Activated CD8-positive, alpha-beta memory T cell treated with anti-CD3 and anti-CD28 coated beads, Interleukin-2, amount 10 ng/mL, durations not matched to agents 7 days and 5 days (primary cell): ENCODE measurements around the gene ECHDC3. TPM values are rescaled to one million over a fixed set of nuclear protein-coding genes. Genes with fewer than 3 reads are reported as not detected.
A peak's percentile ranks its signal among the peaks of the same experiment; 100 is the strongest.

Experiments
- ATAC-seq: fragments of 150-1000 bp; cut with Tn5 transposase; one replicate; pipeline ENCODE4 v1.10.0; 2021; ENCODE audit warnings: moderate library complexity
- CTCF ChIA-PET: fragments of 350-600 bp; sonication (Branson Sonifier 250); formaldehyde crosslinking; loops from one replicate; lab custom pipeline; 2021; ENCODE audit warnings: antibody characterized with exemption; lab: Charles Lee
- DNase-seq: peaks from one replicate; pipeline ENCODE4 v3.0.0-alpha.2; 2020
- H3K27ac Mint-ChIP-seq: one replicate; pipeline ENCODE4 v1.8.0; 2021; ENCODE audit warnings: mild to moderate bottlenecking, mixed read lengths
- H3K27me3 Mint-ChIP-seq: one replicate; pipeline ENCODE4 v1.8.0; 2021; ENCODE audit warnings: mixed read lengths
- H3K36me3 Mint-ChIP-seq: one replicate; pipeline ENCODE4 v1.8.0; 2021; ENCODE audit warnings: mild to moderate bottlenecking, mixed read lengths
- H3K4me1 Mint-ChIP-seq: one replicate; pipeline ENCODE4 v1.8.0; 2021; ENCODE audit warnings: mixed read lengths
- H3K4me3 Mint-ChIP-seq: one replicate; pipeline ENCODE4 v1.8.0; 2021; ENCODE audit warnings: mild to moderate bottlenecking, moderate library complexity, mixed read lengths
- H3K9me3 Mint-ChIP-seq: one replicate; pipeline ENCODE4 v1.8.0; 2022; ENCODE audit warnings: low read depth, mixed read lengths
- total RNA-seq, 2 experiments: library from RNA; stranded (reverse); gene quantifications; one replicate each; pipeline ENCODE4 v1.2.3, GENCODE V29; 2021

The ECHDC3 gene
- total RNA-seq, 2 experiments from 2014 or later = 0.16 TPM; not detected in 1

DNA sequence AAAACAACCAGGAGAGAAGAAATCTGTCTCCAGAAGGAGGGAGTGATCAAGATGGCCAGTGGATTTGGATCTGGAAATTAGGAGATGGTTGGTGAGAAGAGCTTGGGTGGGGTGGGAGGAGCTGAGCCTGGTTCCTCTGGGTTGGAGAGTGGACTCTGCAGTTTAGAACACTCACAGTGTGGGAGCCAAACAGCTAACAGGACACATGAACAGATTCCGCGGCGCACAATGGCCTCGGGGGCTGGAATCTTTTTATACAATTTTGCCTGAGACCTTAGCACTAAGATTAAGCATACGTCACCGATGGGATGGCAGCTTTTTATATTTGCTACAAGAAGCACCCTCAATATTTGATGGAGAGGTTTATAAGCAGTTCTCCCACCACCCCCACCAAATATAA, 2.9 kb downstream of the ECHDC3 start:
- Mint-ChIP-seq H3K4me3 (no peak overlapping the region), H3K27me3 (peaks cover 35% of the 10 kb centered on the region), H3K27ac (no peak overlapping the region), H3K36me3 (no peaks in the 10 kb centered on the region), H3K4me1 (peaks cover 1% of the 10 kb centered on the region), H3K9me3 (no peaks in the 10 kb centered on the region)
- DNase-seq = no peak
- CTCF ChIA-PET = no interaction called here
- ATAC-seq = no peak

DNA sequence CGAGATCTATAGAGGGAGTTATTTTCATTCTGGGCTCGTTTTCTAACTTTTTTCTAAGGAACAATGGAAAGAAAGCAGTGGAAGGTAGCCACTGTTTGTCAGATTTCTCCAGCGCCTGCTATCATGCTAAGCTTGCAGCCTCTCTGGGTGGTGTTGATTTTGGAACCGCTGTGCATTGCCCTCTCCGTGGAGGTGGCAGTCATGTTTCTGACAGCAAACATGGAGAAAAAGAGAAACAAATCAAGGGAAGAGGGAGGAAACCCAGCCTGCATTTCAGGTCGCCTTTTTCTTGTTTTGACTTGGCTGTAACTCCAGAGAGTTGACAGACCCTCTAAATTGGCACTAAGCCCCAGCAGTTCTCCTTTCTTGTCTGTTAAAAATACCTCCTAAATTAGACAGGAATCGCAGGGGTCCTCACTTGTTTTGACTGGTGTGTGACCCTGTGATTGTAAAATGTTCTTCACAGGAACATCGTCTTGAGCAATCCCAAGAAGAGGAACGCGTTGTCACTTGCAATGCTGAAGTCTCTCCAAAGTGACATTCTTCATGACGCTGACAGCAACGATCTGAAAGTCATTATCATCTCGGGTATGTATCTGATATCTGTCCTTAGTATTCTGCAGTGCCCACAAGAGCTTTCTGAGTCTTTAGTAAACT, 4.8 kb downstream of the ECHDC3 start:
- no peaks in the 10 kb centered on the region for H3K9me3 Mint-ChIP-seq
- CTCF ChIA-PET = no interaction called here

DNA sequence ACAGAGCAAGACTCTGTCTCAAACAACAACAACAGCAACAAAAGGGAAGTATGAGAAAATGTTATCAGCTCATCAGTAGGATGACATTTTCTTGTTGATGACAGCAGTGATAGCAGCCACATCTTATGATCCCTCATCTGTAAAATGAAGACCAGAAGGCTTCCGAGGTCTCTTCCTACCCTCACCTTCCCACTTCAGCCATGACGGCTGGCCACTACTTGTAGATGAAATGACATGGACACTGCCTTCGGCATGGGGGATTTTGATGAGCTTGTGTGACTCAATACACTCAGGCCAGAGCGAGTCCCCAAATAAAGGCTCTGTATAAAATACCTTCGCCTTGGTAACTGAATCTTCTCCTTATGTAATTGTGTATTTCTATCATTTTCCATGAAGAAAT, 6.7 kb downstream of the ECHDC3 start:
- CTCF ChIA-PET = no interaction called here
- no peak overlapping the region for H3K27ac Mint-ChIP-seq
- ATAC-seq (no peak), DNase-seq (no peak)
- H3K36me3 Mint-ChIP-seq = no peaks in the 10 kb centered on the region
- no peaks in the 10 kb centered on the region for H3K4me1 Mint-ChIP-seq
- H3K9me3 Mint-ChIP-seq = no peaks in the 10 kb centered on the region
- peaks cover 17% of the 10 kb centered on the region for H3K27me3 Mint-ChIP-seq
- no peak overlapping the region for H3K4me3 Mint-ChIP-seq

More for the DNA sequence above, 4.8 kb downstream of the ECHDC3 start:
- H3K27me3 Mint-ChIP-seq = peaks cover 27% of the 10 kb centered on the region
- DNase-seq (no peak), ATAC-seq (no peak)
- H3K4me3 Mint-ChIP-seq = no peak overlapping the region
- no peak overlapping the region for H3K27ac Mint-ChIP-seq
- no peaks in the 10 kb centered on the region for H3K36me3 Mint-ChIP-seq
- H3K4me1 Mint-ChIP-seq = peaks cover under 1% of the 10 kb centered on the region

DNA sequence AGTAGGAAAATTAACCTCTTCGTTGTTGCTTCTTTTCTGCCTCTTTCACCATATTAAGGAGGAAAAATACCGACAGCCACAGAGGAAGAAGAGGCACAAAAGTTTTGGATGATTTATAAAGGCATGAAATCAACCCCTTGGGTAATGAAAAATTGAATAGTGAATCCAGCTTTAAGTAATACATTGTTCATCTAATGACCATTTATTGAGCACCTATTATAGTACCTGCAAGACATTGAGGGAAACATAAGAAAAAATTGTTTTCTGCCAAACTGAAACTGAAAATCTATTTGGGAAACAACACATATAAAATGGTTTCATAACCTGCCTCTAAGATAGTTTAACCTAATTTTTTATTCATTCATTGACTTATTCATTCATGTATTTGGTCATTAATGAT, 8.2 kb downstream of the ECHDC3 start:
- Mint-ChIP-seq H3K9me3 (no peaks in the 10 kb centered on the region), H3K4me1 (no peaks in the 10 kb centered on the region), H3K4me3 (no peak overlapping the region), H3K36me3 (no peaks in the 10 kb centered on the region), H3K27ac (no peak overlapping the region), H3K27me3 (peaks cover 6% of the 10 kb centered on the region)
- CTCF ChIA-PET = no interaction called here
- ATAC-seq = no peak
- DNase-seq = no peak

DNA sequence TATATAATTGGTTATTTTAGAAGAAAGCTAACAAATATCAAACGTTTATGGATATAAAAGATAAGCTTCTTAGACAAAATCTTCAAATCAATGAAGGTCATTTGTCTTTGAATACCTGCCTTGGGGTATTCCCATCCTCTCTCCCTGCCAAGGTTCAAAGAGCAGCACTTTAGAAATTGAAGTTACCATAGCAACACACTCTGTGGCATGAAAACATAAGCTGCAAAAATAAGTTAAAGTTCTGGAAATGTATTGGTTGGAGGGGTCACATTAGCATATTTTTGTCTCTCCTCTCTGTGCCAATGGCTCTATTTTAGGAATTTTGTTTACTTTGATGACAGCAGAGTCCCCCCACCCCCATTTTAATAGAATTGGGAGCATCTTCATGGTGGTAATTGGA, 12.0 kb downstream of the ECHDC3 start:
- ATAC-seq = no peak
- no peaks in the 10 kb centered on the region for H3K9me3 Mint-ChIP-seq
- CTCF ChIA-PET = interaction anchor here (2.1 to 2.4 kb wide), 2 partner anchors 29 to 239 kb away, joined by 5 to 9 read pairs; no protein-coding TSS in a partner anchor
- H3K27me3 Mint-ChIP-seq = peaks cover 7% of the 10 kb centered on the region
- no peak overlapping the region for H3K4me3 Mint-ChIP-seq
- no peak overlapping the region for H3K27ac Mint-ChIP-seq
- H3K4me1 Mint-ChIP-seq = no peaks in the 10 kb centered on the region
- H3K36me3 Mint-ChIP-seq = no peaks in the 10 kb centered on the region
- no peak for DNase-seq

DNA sequence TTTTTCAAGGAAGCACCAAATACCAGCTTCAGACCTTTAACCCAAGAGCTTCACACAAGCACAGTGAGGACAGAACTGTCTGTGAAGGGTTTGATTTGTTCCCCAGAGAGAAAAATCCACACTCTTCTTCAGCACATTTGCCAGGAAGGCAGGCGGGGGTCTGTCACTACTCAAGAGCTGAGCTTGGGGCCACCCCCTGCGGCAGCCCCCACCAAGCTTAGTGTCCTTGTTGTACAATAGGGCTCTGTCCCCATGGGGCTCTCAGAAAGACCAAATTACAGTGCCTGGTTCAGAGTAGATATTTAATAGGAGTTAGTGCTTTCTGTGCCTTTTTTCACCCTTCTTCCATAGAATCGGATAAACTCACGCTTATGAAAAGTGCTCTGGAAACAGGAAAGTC, 12.4 kb downstream of the ECHDC3 start:
- ATAC-seq = no peak
- H3K9me3 Mint-ChIP-seq = no peaks in the 10 kb centered on the region
- no peaks in the 10 kb centered on the region for H3K4me1 Mint-ChIP-seq
- no peak overlapping the region for H3K27ac Mint-ChIP-seq
- no peak overlapping the region for H3K4me3 Mint-ChIP-seq
- CTCF ChIA-PET = interaction anchor here (2.1 to 2.4 kb wide), 2 partner anchors 30 to 239 kb away, joined by 5 to 9 read pairs; no protein-coding TSS in a partner anchor
- H3K36me3 Mint-ChIP-seq = no peaks in the 10 kb centered on the region
- peaks cover 7% of the 10 kb centered on the region for H3K27me3 Mint-ChIP-seq
- DNase-seq = no peak

DNA sequence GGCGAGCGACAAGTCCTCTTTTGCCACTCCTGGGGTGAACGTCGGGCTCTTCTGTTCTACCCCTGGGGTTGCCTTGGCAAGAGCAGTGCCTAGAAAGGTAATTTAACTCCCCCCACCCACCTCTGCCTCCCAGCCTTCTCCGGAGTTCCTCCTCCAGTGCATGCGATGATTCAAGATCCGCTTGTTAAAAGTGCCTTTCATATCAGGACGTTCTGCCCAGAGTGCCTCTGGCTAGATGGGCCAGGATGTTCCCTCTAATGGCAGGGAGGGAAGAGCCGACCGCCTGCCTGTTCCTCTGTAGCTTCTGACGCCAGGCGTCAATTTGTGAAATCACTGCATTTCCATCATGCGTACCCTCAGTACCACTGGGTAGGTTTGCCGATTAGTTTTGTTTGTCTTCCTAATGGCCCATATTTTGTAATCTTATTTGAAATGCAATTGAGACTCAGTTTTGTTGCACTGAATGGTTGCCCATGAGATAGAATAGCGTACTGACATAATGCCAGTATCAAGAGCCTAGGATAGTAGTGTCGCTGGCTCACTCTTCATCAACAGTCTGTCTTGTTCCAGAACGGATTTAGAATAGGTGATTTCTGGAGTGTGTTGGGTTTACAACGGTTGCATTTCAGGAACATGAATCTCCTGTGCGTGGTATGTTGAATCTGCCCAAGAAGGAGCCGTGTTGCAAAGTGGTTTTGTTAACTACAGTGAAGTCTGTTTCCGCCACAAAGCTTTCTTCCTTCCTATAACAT, 13.5 kb downstream of the ECHDC3 start:
- peaks cover 7% of the 10 kb centered on the region for H3K27me3 Mint-ChIP-seq
- no peak overlapping the region for H3K4me3 Mint-ChIP-seq
- CTCF ChIA-PET = interaction anchor here (1.1 to 5.0 kb wide), 4 partner anchors 31 to 242 kb away, joined by 3 to 69 read pairs (median 11); no protein-coding TSS in a partner anchor
- no peak for ATAC-seq
- no peak overlapping the region for H3K27ac Mint-ChIP-seq
- no peaks in the 10 kb centered on the region for H3K4me1 Mint-ChIP-seq
- H3K36me3 Mint-ChIP-seq = no peaks in the 10 kb centered on the region
- no peaks in the 10 kb centered on the region for H3K9me3 Mint-ChIP-seq
- DNase-seq = no peak

DNA sequence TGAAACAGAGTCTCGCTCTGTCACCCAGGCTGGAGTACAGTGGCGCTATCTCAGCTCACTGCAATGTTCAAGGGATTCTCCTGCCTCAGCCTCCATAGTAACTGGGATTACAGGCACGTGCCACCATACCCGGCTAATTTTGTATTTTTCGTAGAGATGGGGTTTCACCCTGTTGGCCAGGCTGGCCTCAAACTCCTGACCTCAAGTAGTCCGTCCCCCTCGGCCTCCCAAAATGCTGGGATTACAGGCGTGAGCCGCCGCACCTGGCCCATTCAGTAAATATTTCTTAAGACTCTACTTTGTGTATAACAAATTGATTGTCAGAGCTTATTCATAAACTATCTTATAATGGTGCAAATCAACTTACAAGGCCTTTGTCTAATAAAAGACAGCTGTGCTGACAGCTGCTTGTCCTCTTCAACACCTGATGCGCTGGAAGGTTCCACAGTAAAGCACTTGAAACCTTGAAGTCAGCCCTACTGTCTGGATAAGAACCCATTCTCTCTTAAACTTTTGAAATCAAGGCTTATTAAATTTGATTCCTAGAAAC, 14.7 kb downstream of the ECHDC3 start:
- Mint-ChIP-seq H3K27ac (no peak overlapping the region), H3K9me3 (no peaks in the 10 kb centered on the region)

DNA sequence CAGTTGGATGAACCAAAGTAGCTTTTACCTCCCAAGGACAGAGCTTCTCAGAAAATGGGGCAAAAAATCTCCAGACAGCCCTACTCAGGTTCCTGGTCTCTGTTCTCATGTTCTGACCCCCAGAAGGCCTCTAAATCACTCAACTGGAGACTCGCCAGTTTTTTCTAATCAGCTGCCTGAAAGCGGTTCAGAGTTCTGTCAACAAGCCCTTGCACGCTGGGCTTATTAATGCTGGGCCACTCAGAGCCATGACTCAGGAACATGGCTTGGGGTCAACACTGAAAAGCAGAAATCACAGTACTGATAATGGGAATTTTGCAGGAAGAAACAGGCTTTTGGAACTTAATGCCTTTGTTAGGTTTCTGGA, 15.3 kb downstream of the ECHDC3 start:
- Mint-ChIP-seq H3K9me3 (no peaks in the 10 kb centered on the region), H3K4me3 (no peak overlapping the region), H3K27ac (no peak overlapping the region), H3K27me3 (peaks cover 7% of the 10 kb centered on the region), H3K4me1 (no peaks in the 10 kb centered on the region), H3K36me3 (no peaks in the 10 kb centered on the region)
- CTCF ChIA-PET = interaction anchor here (0.6 to 5.0 kb wide), 28 partner anchors 9 to 262 kb away, joined by 3 to 69 read pairs (median 4); partner anchors contain the start of gene ECHDC3
- no peak for DNase-seq
- ATAC-seq = no peak

More for the DNA sequence above, 14.7 kb downstream of the ECHDC3 start:
- Mint-ChIP-seq H3K4me1 (no peaks in the 10 kb centered on the region), H3K27me3 (peaks cover 7% of the 10 kb centered on the region), H3K36me3 (no peaks in the 10 kb centered on the region), H3K4me3 (no peak overlapping the region)
- no peak for ATAC-seq
- DNase-seq = no peak
- CTCF ChIA-PET = interaction anchor here (0.6 to 5.0 kb wide), 17 partner anchors 14 to 261 kb away, joined by 3 to 69 read pairs (median 4); partner anchors contain the start of gene ECHDC3

DNA sequence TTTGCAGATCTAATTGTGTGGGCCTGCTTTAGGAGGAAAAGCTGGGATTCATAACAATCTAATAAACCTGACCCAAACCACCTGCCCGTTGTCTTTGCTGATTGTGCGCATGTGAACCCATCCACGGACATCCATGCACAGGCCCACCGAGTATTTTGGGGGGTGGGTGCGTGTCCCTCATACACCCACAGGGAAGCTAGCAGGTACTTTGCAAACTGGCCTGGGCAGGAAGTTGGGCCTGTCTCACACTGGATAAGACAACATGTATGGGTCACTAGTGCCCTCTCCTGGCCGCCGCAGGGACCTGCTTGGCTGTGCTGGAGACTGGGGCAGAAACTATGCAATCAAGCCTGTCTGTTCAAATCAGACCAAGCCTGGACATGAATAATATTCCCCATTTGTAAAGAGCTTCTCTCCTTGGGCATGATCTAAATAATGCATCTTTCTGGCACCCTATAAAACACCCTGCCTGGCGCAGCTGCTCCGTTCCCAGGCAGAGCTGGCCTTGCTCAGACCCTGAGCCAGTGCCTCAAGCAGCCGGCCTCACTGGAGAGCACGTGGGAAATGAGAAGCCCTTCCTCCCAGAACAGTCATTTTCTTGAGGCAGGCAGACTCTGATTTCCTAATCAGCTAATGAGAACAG, 15.8 kb downstream of the ECHDC3 start:
- CTCF ChIA-PET = interaction anchor here (0.6 to 5.0 kb wide), 29 partner anchors 8 to 262 kb away, joined by 3 to 69 read pairs (median 4); partner anchors contain the start of gene ECHDC3
- ATAC-seq = peak; percentile 98
- Mint-ChIP-seq H3K4me3 (no peak overlapping the region), H3K27me3 (peaks cover 7% of the 10 kb centered on the region), H3K4me1 (no peaks in the 10 kb centered on the region), H3K36me3 (no peaks in the 10 kb centered on the region), H3K9me3 (no peaks in the 10 kb centered on the region), H3K27ac (no peak overlapping the region)
- DNase-seq = peak; percentile 91

DNA sequence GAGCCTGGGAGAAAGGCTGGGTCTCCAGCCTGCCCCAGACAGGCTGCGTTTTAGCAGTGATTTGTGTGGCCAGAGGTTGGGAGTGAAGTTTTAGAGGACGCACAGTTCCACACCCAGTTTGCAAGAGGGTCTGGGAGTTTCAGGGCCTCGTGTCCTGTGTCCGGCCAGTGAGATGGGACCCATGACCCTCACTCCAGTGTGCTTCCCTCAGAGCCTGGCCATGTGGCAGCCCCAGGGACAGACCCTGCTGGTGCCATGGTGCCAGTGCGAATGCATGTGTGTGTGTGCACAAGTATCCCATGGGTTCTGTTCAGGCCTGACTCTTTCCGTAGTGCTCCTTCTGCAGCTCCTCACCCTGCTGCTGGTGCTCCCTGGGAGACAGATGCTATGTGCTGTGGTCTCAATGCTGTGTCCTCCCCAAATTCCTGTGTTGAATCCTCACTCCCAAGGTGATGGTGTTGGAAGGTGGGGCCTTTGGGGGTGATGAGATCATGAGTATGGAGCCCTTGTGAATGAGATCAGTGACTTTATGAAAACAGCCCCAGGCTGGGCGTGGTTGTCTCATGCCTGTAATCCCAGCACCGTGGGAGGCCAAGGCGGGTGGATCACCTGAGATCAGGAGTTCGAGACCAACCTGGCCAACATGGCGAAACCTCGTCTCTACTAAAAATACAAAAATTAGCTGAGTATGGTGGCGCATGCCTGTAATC, 16.5 kb downstream of the ECHDC3 start:
- no peaks in the 10 kb centered on the region for H3K9me3 Mint-ChIP-seq
- no peaks in the 10 kb centered on the region for H3K4me1 Mint-ChIP-seq
- peaks cover 7% of the 10 kb centered on the region for H3K27me3 Mint-ChIP-seq
- CTCF ChIA-PET = interaction anchor here (0.9 to 5.0 kb wide), 14 partner anchors 7 to 263 kb away, joined by 3 to 69 read pairs (median 5); no protein-coding TSS in a partner anchor
- H3K36me3 Mint-ChIP-seq = no peaks in the 10 kb centered on the region
- no peak overlapping the region for H3K27ac Mint-ChIP-seq
- no peak overlapping the region for H3K4me3 Mint-ChIP-seq
- ATAC-seq = no peak
- no peak for DNase-seq

DNA sequence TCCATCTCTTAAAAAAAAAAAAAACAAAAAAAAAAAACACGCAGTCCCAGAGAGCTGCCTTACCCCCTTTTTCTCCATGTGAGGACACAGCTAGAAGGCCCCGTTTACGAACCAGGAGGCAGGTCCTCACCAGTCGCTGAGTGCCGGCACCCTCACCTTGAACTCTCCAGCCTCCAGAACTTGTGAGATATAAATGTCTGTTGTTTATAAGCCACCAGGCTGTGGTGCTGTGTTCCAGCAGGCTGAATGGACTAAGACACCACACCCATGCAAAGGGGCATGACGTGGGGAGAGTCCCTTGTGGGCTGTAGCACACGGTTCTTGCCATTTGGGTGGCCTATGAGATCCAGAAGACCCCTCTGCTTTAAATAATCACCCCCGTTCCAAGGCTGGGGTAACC, 17.2 kb downstream of the ECHDC3 start:
- CTCF ChIA-PET = interaction anchor here (0.7 to 5.0 kb wide), 2 partner anchors 246 to 762 kb away, joined by 3 to 69 read pairs; no protein-coding TSS in a partner anchor
- DNase-seq (no peak), ATAC-seq (no peak)
- no peaks in the 10 kb centered on the region for H3K9me3 Mint-ChIP-seq
- H3K36me3 Mint-ChIP-seq = no peaks in the 10 kb centered on the region
- no peaks in the 10 kb centered on the region for H3K4me1 Mint-ChIP-seq
- no peak overlapping the region for H3K27ac Mint-ChIP-seq
- peaks cover 5% of the 10 kb centered on the region for H3K27me3 Mint-ChIP-seq
- H3K4me3 Mint-ChIP-seq = no peak overlapping the region
